ENCODE measurements around the gene PTPRR.
A peak's percentile ranks its signal among the peaks of the same experiment; 100 is the strongest.

The PTPRR gene

DNA sequence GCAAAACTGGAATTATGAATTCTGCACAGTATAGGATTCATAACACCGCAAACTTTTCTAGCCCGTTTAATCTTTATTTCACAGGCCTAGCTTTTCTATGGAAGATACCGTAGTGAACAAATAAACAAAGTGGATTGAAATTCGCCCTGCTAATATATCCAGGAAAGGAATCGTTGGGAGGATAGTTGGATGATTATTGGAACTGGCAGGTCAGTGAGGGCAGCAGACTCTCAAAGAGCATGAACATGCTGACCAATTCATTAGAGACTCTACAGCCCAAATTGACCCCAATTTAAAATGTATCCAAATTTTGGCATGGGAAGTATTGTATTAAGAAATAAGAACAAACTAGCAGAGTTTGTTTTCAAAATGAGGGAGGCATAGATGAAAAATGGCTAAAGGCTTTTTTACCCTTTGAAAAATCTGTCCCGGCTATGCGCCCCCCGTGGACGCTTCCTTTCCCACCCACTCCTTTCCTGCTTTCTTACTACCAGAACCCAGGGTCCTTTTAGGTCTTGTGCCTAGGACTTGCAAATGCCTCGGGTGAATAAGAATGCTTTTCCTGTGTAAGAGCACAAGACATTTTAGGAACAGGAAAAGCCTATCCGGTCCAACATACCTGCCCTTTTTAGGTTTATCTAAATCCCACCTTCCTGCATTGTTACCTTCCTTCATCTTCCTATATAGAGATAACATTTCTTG, 198.7 kb downstream of the PTPRR start:
- no peak overlapping the region for H3K27ac ChIP-seq
- TF ChIP-seq, protein P1, sequence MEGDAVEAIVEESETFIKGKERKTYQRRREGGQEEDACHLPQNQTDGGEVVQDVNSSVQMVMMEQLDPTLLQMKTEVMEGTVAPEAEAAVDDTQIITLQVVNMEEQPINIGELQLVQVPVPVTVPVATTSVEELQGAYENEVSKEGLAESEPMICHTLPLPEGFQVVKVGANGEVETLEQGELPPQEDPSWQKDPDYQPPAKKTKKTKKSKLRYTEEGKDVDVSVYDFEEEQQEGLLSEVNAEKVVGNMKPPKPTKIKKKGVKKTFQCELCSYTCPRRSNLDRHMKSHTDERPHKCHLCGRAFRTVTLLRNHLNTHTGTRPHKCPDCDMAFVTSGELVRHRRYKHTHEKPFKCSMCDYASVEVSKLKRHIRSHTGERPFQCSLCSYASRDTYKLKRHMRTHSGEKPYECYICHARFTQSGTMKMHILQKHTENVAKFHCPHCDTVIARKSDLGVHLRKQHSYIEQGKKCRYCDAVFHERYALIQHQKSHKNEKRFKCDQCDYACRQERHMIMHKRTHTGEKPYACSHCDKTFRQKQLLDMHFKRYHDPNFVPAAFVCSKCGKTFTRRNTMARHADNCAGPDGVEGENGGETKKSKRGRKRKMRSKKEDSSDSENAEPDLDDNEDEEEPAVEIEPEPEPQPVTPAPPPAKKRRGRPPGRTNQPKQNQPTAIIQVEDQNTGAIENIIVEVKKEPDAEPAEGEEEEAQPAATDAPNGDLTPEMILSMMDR (conservative IDR thresholded peaks at IDR 0.05): no peak

DNA sequence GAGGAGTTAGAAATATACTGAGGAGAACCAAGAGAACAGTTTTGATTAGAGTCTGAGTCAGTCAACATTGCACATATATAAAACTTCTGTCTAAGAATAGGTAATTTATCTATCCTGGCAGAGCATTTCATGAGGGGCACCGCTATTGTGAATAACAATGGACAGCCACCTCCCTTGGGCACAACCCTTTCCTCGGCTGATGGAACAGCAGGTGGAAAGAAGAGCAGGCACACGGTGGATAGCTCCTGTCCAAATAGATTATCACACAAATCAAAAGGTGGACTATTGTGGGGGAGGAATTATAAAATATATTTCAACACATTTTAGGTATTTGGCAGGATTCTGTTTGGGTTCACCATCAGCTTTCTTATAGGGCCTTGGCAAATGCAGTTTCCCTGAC, 199.3 kb downstream of the PTPRR start:
- H3K27ac ChIP-seq: no peak overlapping the region
- TF ChIP-seq, protein P1 (conservative IDR thresholded peaks at IDR 0.05): no peak

DNA sequence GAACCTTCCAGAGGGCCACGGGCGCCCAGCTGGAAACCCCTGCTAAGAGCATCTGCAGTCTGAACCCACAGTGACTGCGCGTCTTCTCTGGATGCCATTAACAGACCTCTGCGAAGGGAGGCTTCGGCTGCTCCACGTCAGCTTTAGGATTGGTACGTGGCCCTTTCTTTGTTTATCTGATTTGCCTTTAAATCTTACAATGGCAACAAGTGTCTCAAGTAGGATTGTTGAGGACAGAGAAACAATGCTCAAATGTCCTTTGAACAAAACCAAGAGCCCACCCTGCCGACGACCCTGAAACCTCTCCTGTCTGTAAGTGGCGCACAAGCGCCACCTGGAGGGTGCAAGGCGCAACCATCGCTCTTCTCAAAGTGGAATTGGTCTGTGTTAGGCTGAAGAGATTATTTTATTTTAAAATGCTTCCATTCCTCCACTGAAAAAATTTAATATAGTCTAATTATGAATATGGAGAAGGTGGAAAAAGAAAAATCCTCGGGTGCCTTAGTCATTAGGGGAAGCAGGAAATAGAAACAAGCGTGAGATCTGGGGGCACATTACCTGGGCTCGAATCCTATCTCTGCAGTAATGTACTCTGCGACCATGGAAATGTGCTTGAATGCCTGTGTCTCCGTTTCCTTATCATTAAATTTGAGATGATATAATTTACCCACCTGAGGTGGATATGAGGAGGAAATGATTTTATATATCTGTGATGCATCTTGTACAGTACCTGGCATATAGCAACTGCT, 200.7 kb downstream of the PTPRR start:
- TF ChIP-seq, protein P1 (conservative IDR thresholded peaks at IDR 0.05): peak; percentile 95
- no peak overlapping the region for H3K27ac ChIP-seq

DNA sequence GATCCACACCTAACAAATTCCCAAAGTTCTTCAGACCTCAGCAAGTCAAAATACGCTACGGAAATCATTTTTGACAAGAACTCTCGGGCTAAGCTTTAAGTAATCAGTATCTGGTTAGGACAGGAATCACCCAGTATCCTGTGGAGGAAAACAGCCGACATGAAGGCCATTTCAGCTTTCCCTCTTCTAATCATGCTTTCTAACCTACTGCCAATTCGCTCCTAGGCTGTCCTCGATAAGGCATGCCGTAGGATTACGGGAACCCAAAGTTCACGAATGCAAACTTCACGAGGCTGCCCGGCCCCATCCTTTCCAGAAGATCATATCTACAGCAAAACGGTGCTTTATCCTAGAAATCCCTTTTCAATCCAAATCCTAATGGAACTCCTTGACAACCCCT, 201.5 kb downstream of the PTPRR start:
- TF ChIP-seq, protein P1 (conservative IDR thresholded peaks at IDR 0.05): no peak
- no peak overlapping the region for H3K27ac ChIP-seq

DNA sequence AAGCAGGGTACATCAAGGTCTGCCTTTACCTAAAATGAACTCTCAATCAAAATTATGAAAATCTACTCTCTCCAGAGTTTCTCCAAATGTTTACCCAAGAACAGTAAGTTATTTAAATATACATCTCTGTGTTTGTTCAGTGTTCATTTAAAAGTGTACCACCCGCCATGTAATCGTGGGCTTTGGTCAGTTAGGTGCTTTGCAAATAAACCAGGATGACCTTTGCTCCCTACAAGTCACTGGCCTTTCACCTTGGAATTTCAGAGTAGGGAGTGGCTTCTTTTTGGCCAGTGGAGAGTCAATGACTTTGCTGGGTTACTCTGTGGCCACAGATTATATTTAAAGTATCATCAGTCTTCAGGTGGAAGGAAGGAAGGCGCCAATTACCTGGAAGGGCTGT, 208.7 kb downstream of the PTPRR start:
- H3K27ac ChIP-seq: no peak overlapping the region
- TF ChIP-seq, protein P1 (conservative IDR thresholded peaks at IDR 0.05): no peak

DNA sequence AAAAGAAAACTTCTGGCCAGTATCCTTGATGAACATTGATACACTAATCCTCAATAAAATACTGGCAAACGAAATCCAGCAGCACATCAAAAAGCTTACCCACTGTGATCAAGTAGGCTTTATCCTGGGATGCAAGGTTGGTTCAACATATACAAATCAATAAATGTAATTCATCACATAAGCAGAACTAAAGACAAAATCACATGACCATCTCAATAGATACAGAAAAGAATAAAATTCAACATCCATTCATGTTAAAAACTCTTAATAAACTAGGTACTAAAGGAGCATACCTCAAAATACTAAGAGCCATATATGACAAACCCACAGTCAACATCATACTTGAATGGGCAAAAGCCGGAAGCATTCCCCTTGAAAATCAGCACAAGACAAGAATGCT, 211.5 kb downstream of the PTPRR start:
- no peak overlapping the region for H3K27ac ChIP-seq
- TF ChIP-seq, protein P1 (conservative IDR thresholded peaks at IDR 0.05): no peak

DNA sequence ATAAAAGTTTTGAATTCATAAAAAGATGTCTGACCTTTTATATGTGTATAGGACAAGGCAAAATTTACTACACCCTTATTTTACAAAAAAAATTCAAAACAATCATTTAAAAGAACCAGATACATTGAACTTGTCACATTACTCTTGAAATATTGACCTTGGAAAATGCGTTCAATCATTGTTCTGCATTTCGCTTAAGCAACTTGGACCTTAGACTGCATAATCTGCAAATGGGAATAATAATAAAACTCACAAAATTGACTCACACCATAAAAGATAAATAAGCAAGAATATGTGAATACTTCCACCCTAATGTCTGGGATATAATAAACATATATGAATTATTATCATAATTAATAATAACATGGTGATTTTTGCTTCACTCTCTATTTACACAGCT, 213.9 kb downstream of the PTPRR start:
- TF ChIP-seq, protein P1 (conservative IDR thresholded peaks at IDR 0.05): no peak
- H3K27ac ChIP-seq: no peak overlapping the region
